ENCODE data around the gene IFNG.
"Not testable (repeated sequence)": the region's sequence is repeated elsewhere in the genome, so short reads cannot be mapped to it uniquely, and the experiment has no call there.

Gene IFNG

DNA sequence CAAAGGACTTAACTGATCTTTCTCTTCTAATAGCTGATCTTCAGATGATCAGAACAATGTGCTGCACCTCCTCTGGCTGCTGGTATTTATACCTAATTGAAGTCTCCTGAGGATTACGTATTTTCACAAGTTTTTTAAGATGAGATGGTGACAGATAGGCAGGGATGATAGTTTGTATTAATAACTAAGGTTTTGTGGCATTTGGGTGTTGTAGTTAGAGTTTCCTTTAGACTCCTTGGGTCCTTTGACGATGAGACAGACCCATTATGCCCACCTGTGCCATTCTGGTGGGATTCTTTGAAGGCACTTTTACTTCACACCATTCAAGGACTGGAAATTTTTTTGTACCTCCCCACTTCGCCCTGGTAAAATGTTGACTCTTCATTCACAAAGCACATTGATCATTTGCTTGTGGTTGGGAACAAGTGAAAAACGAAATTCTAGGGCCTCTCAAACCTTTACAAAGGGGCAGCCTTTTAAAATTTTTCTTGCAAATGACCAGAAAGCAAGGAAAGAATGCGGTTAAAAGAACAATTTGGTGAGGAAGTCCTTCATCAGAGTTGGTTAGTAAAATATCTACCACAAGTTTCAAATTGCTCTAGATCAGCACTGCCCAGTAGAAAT, at the start of gene IFNG:
Gene IFNG (minus strand): TSS at position 60 of the 624 bp plus-strand sequence. CDS start 125 bp downstream, outside the sequence.
- DNase-seq (ENCODE audit: low read depth), result no peak
- TF ChIP-seq, protein P1, sequence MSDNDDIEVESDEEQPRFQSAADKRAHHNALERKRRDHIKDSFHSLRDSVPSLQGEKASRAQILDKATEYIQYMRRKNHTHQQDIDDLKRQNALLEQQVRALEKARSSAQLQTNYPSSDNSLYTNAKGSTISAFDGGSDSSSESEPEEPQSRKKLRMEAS (IDR thresholded peaks at IDR 0.05; ENCODE audit: low read depth, low read length), result no peak
- TF ChIP-seq MYC (IDR thresholded peaks at IDR 0.05; ENCODE audit: low read depth, low read length) (no peak), POLR2A (IDR thresholded peaks at IDR 0.05; ENCODE audit: extremely low read depth, insufficient read length) (no peak)
- TF ChIP-seq, protein P2, sequence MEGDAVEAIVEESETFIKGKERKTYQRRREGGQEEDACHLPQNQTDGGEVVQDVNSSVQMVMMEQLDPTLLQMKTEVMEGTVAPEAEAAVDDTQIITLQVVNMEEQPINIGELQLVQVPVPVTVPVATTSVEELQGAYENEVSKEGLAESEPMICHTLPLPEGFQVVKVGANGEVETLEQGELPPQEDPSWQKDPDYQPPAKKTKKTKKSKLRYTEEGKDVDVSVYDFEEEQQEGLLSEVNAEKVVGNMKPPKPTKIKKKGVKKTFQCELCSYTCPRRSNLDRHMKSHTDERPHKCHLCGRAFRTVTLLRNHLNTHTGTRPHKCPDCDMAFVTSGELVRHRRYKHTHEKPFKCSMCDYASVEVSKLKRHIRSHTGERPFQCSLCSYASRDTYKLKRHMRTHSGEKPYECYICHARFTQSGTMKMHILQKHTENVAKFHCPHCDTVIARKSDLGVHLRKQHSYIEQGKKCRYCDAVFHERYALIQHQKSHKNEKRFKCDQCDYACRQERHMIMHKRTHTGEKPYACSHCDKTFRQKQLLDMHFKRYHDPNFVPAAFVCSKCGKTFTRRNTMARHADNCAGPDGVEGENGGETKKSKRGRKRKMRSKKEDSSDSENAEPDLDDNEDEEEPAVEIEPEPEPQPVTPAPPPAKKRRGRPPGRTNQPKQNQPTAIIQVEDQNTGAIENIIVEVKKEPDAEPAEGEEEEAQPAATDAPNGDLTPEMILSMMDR (IDR thresholded peaks at IDR 0.05; ENCODE audit: low read depth, low read length), result no peak
- no peak within 1 kb of the TSS for H3K4me3 ChIP-seq (ENCODE audit: low read depth, low read length)

DNA sequence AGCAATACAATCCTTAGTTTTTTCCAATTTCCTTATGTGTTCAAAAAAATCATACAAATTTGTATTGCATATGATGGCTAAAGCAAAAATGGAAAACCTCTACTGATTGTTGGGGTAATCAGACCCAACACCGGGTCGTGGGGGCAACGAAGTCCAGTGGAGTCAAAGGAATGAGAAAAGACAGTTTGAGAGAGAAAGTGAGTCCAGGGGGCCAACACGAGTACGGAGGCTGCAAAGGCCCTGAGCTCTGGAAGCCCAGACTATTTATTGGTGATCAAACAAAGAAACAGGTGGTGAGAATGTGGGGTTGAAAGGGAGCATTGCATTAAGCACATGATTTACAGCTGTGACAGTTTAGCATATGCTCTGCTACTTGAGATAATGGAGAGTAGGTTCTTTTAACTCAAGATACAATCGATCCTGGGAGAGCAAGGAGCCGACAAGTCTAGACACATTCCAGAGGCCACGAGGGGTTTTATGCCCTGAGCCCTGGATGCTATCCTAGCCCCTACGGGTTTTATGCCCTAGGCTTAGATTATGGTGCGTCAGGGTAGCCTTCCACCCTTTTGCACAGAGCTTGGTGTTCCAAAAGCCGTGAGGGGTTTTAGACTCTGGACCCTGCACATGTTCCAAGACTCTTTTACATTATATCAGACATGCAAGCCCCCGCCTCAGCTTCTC, 49.6 kb upstream of the IFNG start:
- not testable (repeated sequence) for DNase-seq (ENCODE audit: low read depth); H3K4me3 ChIP-seq (ENCODE audit: low read depth, low read length)

DNA sequence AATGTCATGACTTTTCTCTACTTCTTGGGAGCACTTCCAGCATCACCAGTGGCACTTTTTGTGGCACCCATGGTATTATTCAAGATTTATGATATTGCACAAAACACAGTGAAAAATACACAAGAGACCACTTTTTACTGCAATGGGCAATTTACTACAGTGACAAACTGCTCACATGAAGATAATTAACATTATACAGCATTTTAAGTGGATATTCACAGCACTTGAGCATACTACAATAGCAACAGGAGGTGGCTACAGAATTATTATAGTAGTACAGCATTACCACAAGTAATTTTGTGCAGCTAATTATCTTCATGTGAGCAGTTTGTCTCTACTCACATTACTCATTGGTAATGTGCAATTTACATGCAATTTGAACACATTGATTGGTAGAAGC, 47.7 kb upstream of the IFNG start:
- TF ChIP-seq POLR2A (IDR thresholded peaks at IDR 0.05; ENCODE audit: extremely low read depth, insufficient read length) (no peak), MYC (IDR thresholded peaks at IDR 0.05; ENCODE audit: low read depth, low read length) (no peak)
- TF ChIP-seq, protein P1 (IDR thresholded peaks at IDR 0.05; ENCODE audit: low read depth, low read length), result no peak
- TF ChIP-seq, protein P2 (IDR thresholded peaks at IDR 0.05; ENCODE audit: low read depth, low read length), result no peak
- no peak for DNase-seq (ENCODE audit: low read depth)

DNA sequence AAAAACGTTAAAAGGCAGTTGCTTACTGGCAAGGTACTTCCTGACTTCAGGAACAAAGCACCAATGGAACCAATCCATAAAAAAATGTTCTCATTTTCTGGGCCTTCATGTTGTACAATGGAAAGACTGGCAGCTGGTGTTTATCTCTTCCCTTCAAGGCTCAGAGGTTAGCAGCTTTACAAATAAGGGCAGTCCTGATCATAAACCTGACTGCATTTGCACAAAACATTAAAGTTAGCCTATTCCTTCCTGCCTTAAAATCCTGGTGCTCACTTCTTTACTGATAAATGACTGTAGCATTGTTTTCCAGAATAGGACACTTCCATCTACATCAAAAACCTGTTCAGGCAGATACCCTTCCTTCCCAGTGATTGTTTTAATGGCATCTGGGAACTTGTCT, 46.9 kb upstream of the IFNG start:
- H3K4me3 ChIP-seq (ENCODE audit: low read depth, low read length), result no peak overlapping the region
- no peak for DNase-seq (ENCODE audit: low read depth)
- TF ChIP-seq, protein P1 (IDR thresholded peaks at IDR 0.05; ENCODE audit: low read depth, low read length), result no peak
- TF ChIP-seq MYC (IDR thresholded peaks at IDR 0.05; ENCODE audit: low read depth, low read length) (no peak), POLR2A (IDR thresholded peaks at IDR 0.05; ENCODE audit: extremely low read depth, insufficient read length) (no peak)
- TF ChIP-seq, protein P2 (IDR thresholded peaks at IDR 0.05; ENCODE audit: low read depth, low read length), result no peak

More for the DNA sequence above, 47.7 kb upstream of the IFNG start:
- H3K4me3 ChIP-seq (ENCODE audit: low read depth, low read length), result no peak overlapping the region

- DNase-seq (ENCODE audit: low read depth), result no peak
- TF ChIP-seq MYC (IDR thresholded peaks at IDR 0.05; ENCODE audit: low read depth, low read length) (no peak), POLR2A (IDR thresholded peaks at IDR 0.05; ENCODE audit: extremely low read depth, insufficient read length) (no peak)
- TF ChIP-seq, protein P1 (IDR thresholded peaks at IDR 0.05; ENCODE audit: low read depth, low read length), result no peak
- TF ChIP-seq, protein P2 (IDR thresholded peaks at IDR 0.05; ENCODE audit: low read depth, low read length), result no peak
These were observed 43.9 kb upstream of the IFNG start for GRCh38 chr12:68203460-68203875.

DNA sequence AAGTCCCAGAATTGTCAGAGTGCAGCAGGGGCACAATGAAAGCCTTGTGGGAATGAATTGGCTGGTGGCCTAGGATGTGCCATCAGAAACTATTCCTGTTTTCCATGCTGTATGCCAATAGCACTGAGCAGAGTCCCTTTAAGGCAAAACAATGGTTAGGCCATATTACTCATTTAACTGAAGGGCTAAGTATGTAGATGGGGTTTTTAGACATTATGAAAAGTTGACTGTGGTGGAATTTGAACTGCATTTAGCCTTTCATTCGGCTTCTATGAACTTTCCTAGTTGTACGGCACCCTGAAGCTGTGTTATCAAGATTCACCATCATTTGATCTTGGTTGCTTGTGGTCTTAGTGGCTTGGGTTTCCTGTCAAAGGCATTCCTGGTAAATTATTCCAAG, 41.3 kb upstream of the IFNG start:
- no peak for TF ChIP-seq MYC (IDR thresholded peaks at IDR 0.05; ENCODE audit: low read depth, low read length)
- no peak for TF ChIP-seq POLR2A (IDR thresholded peaks at IDR 0.05; ENCODE audit: extremely low read depth, insufficient read length)
- TF ChIP-seq, protein P1 (IDR thresholded peaks at IDR 0.05; ENCODE audit: low read depth, low read length), result no peak
- TF ChIP-seq, protein P2 (IDR thresholded peaks at IDR 0.05; ENCODE audit: low read depth, low read length), result no peak
- no peak overlapping the region for H3K4me3 ChIP-seq (ENCODE audit: low read depth, low read length)
- DNase-seq (ENCODE audit: low read depth), result no peak

More at GRCh38 chr12:68203460-68203875, 43.9 kb upstream of the IFNG start:
- no peak overlapping the region for H3K4me3 ChIP-seq (ENCODE audit: low read depth, low read length)
